H1 (cell line): ENCODE results near the gene CELA2A. TPM values are rescaled to one million over a fixed set of nuclear protein-coding genes. Genes with fewer than 3 reads are reported as not detected.

ENCODE experiments used
- CTCF ChIA-PET: fragments of 300-600 bp; sonication (Branson Sonifier 250); formaldehyde crosslinking; loops from one replicate; lab custom pipeline; 2021; ENCODE audit not compliant: partially characterized antibody; lab: Charles Lee
- POLR2A ChIA-PET: fragments of 300-600 bp; sonication (Branson Sonifier 250); formaldehyde crosslinking; loops from one replicate; lab custom pipeline; 2021; ENCODE audit warnings: inconsistent platforms; ENCODE audit not compliant: partially characterized antibody; lab: Charles Lee
- DNase-seq, 2 experiments: peaks; one replicate each; pipeline versions ENCODE4 v3.0.0 to v3.0.0-alpha.2; 2010 to 2022; ENCODE audit warnings: low spot score in 2 of 2, low read depth in 1 of 2, mixed read lengths in 1 of 2
- FAIRE-seq: peaks from 2 replicates; lab custom pipeline; 2011; peaks lifted over from hg19 to GRCh38; lab: Jason Lieb, UNC
- H2AFZ ChIP-seq: 2 replicates; pipeline ENCODE4 v1.8.1; 2012; ENCODE audit warnings: low read length, inconsistent platforms
- H2AK5ac ChIP-seq: 2 replicates; pipeline ENCODE4 v1.6.1; 2013; ENCODE audit warnings: low read depth, low read length
- H2BK120ac ChIP-seq: replicated peaks from 2 replicates; pipeline ENCODE3; 2013; ENCODE audit warnings: low read depth, low read length, inconsistent platforms
- H2BK12ac ChIP-seq: 2 replicates; pipeline ENCODE4 v1.6.1; 2013; ENCODE audit warnings: low read depth, low read length
- H2BK15ac ChIP-seq: 2 replicates; pipeline ENCODE4 v1.6.1; 2013; ENCODE audit warnings: low read length
- H2BK20ac ChIP-seq: 2 replicates; pipeline ENCODE4 v1.6.1; 2013; ENCODE audit warnings: low read length
- H2BK5ac ChIP-seq: 2 replicates; pipeline ENCODE4 v1.6.1; 2013; ENCODE audit warnings: low read depth, low read length
- H3K14ac ChIP-seq: 2 replicates; pipeline ENCODE4 v1.6.1; 2013; ENCODE audit warnings: inconsistent platforms; ENCODE audit not compliant: insufficient read length
- H3K18ac ChIP-seq: 2 replicates; pipeline ENCODE4 v1.6.1; 2013; ENCODE audit warnings: low read length; ENCODE audit errors: extremely low read depth
- H3K23ac ChIP-seq: 2 replicates; pipeline ENCODE4 v1.6.1; 2013; ENCODE audit warnings: inconsistent platforms; ENCODE audit not compliant: insufficient read length
- H3K23me2 ChIP-seq: 2 replicates; pipeline ENCODE4 v1.6.1; 2013; ENCODE audit warnings: low read depth, low read length
- H3K27ac ChIP-seq: 2 replicates; pipeline ENCODE4 v1.6.1; 2011; ENCODE audit warnings: low read depth, low read length, inconsistent platforms
- H3K27me3 ChIP-seq, 4 experiments: replicated peaks in 1 of 4; 1 replicate in 1 of 4; 2 replicates in 3 of 4; pipeline versions ENCODE4 v1.6.1 to v1.8.1; 2011 to 2013; ENCODE audit warnings: low read length in 3 of 4, mild to moderate bottlenecking in 3 of 4, inconsistent platforms in 2 of 4, mixed read lengths in 2 of 4, moderate library complexity in 1 of 4; ENCODE audit not compliant: control insufficient read depth in 3 of 4, insufficient read depth in 3 of 4; ENCODE audit errors: extremely low read depth in 1 of 4
- H3K36me3 ChIP-seq, 4 experiments: 2 replicates each; pipeline versions ENCODE4 v1.6.1 to v1.8.1; 2011 to 2013; ENCODE audit warnings: mild to moderate bottlenecking in 4 of 4, low read length in 3 of 4, moderate library complexity in 2 of 4, control low read depth in 1 of 4, inconsistent platforms in 1 of 4; ENCODE audit not compliant: insufficient read depth in 4 of 4, control insufficient read depth in 2 of 4
- H3K4ac ChIP-seq: replicated peaks from 2 replicates; pipeline ENCODE3; 2013; ENCODE audit warnings: low read length, low read depth, mixed read lengths, inconsistent platforms; ENCODE audit not compliant: insufficient read length
- H3K4me1 ChIP-seq, 4 experiments: replicated peaks in 1 of 4; 1 replicate in 1 of 4; 2 replicates in 3 of 4; pipeline versions ENCODE4 v1.6.1 to v1.8.1; 2011 to 2013; ENCODE audit warnings: low read length in 3 of 4, inconsistent platforms in 2 of 4, mixed read lengths in 1 of 4; ENCODE audit not compliant: insufficient read depth in 4 of 4, control insufficient read depth in 3 of 4
- H3K4me2 ChIP-seq, 2 experiments: 2 replicates each; pipeline versions ENCODE4 v1.6.1 to v1.8.1; 2011 to 2013; ENCODE audit warnings: low read depth in 2 of 2, low read length in 2 of 2, control low read depth in 1 of 2, inconsistent platforms in 1 of 2, mild to moderate bottlenecking in 1 of 2; ENCODE audit not compliant: insufficient read depth in 1 of 2
- H3K4me3 ChIP-seq, 4 experiments: fragments of 200-600, 300-600 bp in 1 of 4; sonication (generic), shearing (Covaris generic), sonication (Bioruptor Twin) in 1 of 4; 2 replicates each; pipeline versions ENCODE4 v1.5.1 to v1.8.1; 2011 to 2016; ENCODE audit warnings: low read length in 4 of 4, low read depth in 3 of 4, control low read depth in 2 of 4, inconsistent platforms in 2 of 4, mild to moderate bottlenecking in 2 of 4, mixed read lengths in 1 of 4, moderate library complexity in 1 of 4; ENCODE audit not compliant: insufficient read depth in 2 of 4; ENCODE audit errors: extremely low read depth in 1 of 4
- H3K56ac ChIP-seq: replicated peaks from 2 replicates; pipeline ENCODE3; 2013; ENCODE audit warnings: low read depth, mild to moderate bottlenecking, mixed read lengths, low read length, inconsistent platforms; ENCODE audit not compliant: insufficient read length
- H3K79me1 ChIP-seq: 2 replicates; pipeline ENCODE4 v1.6.1; 2013; ENCODE audit warnings: low read depth, low read length, control low read depth
- H3K79me2 ChIP-seq, 2 experiments: 2 replicates each; pipeline versions ENCODE4 v1.6.1 to v1.8.1; 2012 to 2013; ENCODE audit warnings: low read length in 2 of 2, mild to moderate bottlenecking in 2 of 2, inconsistent platforms in 1 of 2; ENCODE audit not compliant: insufficient read depth in 2 of 2, control insufficient read depth in 1 of 2
- H3K9ac ChIP-seq, 4 experiments: replicated peaks in 1 of 4; 1 replicate in 1 of 4; 2 replicates in 3 of 4; pipeline versions ENCODE4 v1.6.1 to v1.8.1; 2011 to 2013; ENCODE audit warnings: low read depth in 3 of 4, low read length in 3 of 4, control low read depth in 2 of 4, mild to moderate bottlenecking in 2 of 4, moderate library complexity in 2 of 4, inconsistent platforms in 1 of 4; ENCODE audit errors: extremely low read depth in 1 of 4
- H3K9me3 ChIP-seq, 2 experiments: 2 replicates each; pipeline versions ENCODE4 v1.6.1 to v1.8.1; 2012 to 2013; ENCODE audit warnings: mild to moderate bottlenecking in 2 of 2, moderate library complexity in 2 of 2, control low read depth in 1 of 2, inconsistent platforms in 1 of 2, low read depth in 1 of 2, low read length in 1 of 2, mixed read lengths in 1 of 2; ENCODE audit not compliant: insufficient read depth in 2 of 2
- H4K20me1 ChIP-seq, 2 experiments: replicated peaks in 1 of 2; 2 replicates each; pipeline versions ENCODE3 to v1.8.1; 2011 to 2013; ENCODE audit warnings: inconsistent platforms in 2 of 2, low read length in 2 of 2, mild to moderate bottlenecking in 1 of 2; ENCODE audit not compliant: insufficient read depth in 2 of 2, control insufficient read depth in 1 of 2
- H4K5ac ChIP-seq: 2 replicates; pipeline ENCODE4 v1.6.1; 2013; ENCODE audit warnings: low read length, low read depth, mixed read lengths, inconsistent platforms; ENCODE audit not compliant: insufficient read length
- H4K8ac ChIP-seq: 2 replicates; pipeline ENCODE4 v1.8.0; 2013; ENCODE audit warnings: mild to moderate bottlenecking, moderate library complexity, low read length, inconsistent platforms; ENCODE audit not compliant: insufficient read depth; ENCODE audit errors: extremely low read depth
- H4K91ac ChIP-seq: replicated peaks from 2 replicates; pipeline ENCODE3; 2013; ENCODE audit warnings: low read length, mixed read lengths, inconsistent platforms; ENCODE audit not compliant: insufficient read length
- CBX8 ChIP-seq: fragments of 300-800, 300-1000 bp; sonication (generic); IDR thresholded peaks from 2 replicates; pipeline ENCODE4 v1.7.1; 2016; ENCODE audit warnings: low read depth, low read length, borderline replicate concordance
- HDAC6 ChIP-seq: IDR thresholded peaks from one replicate; pipeline ENCODE4 v1.7.1; 2012; ENCODE audit warnings: low read depth, mild to moderate bottlenecking, inconsistent platforms, low read length, moderate library complexity
- NANOG ChIP-seq: IDR thresholded peaks from 2 replicates; pipeline ENCODE4 v1.6.1; 2011; ENCODE audit warnings: low read length, low read depth, mild to moderate bottlenecking, inconsistent platforms; ENCODE audit not compliant: insufficient read depth, poor library complexity, severe bottlenecking
- POLR2AphosphoS5 ChIP-seq: IDR thresholded peaks from 2 replicates; pipeline ENCODE4 v1.6.1; 2011; ENCODE audit warnings: low read depth, low read length
- RAD21 ChIP-seq, 2 experiments: IDR thresholded peaks in 1 of 2; conservative IDR thresholded peaks in 1 of 2; 2 replicates each; pipeline ENCODE4 v1.6.1; 2011; ENCODE audit warnings: low read depth in 2 of 2, low read length in 2 of 2, improper control_type of control experiment in 1 of 2, inconsistent platforms in 1 of 2, mild to moderate bottlenecking in 1 of 2, moderate library complexity in 1 of 2
- SIRT6 ChIP-seq: IDR thresholded peaks from one replicate; pipeline ENCODE4 v1.7.1; 2012; ENCODE audit warnings: low read length, inconsistent platforms
- SIX5 ChIP-seq: IDR thresholded peaks from 2 replicates; pipeline ENCODE4 v1.6.1; 2011; ENCODE audit warnings: mild to moderate bottlenecking, low read depth, low read length
- TAF7 ChIP-seq: optimal IDR thresholded peaks from 2 replicates; pipeline ENCODE3; 2011; ENCODE audit warnings: low read depth, mild to moderate bottlenecking, inconsistent platforms, low read length, moderate library complexity, borderline replicate concordance
- YY1 ChIP-seq: IDR thresholded peaks from 2 replicates; pipeline ENCODE4 v1.6.1; 2011; ENCODE audit warnings: low read depth, mild to moderate bottlenecking, low read length
- WGBS, 2 experiments: shearing (Covaris generic) in 1 of 2; methylation state at CpG; one replicate each; pipeline versions ENCODE4 v1.1.6 to v1.1.7; 2013 to 2015; ENCODE audit warnings: low lambda C conversion rate in 2 of 2, mixed read lengths in 2 of 2, inconsistent platforms in 1 of 2, low coverage in 1 of 2, missing lambda C conversion rate in 1 of 2; ENCODE audit not compliant: insufficient replicate concordance in 2 of 2, insufficient coverage in 1 of 2, insufficient read length in 1 of 2; ENCODE audit errors: extremely low coverage in 1 of 2, missing lambda C conversion rate in 1 of 2; 5-methylcytosine and 5-hydroxymethylcytosine counted together
- polyA plus RNA-seq, 7 experiments: library from polyadenylated mRNA; depleted of rRNA in 3 of 7; stranded (reverse) in 5 of 7; unstranded in 2 of 7; fragments of >200 nt in 5 of 7; fragments of 200-250 nt in 2 of 7; gene quantifications; 1 replicate in 5 of 7; 2 replicates in 1 of 7; 4 replicates in 1 of 7; pipeline versions ENCODE4 v1.2.1 to v1.2.3, GENCODE V29; 2011 to 2013; ENCODE audit warnings: missing spikeins in 2 of 7, mixed read lengths in 2 of 7
- total RNA-seq: library from RNA; stranded (reverse); fragmentation: NEBNext Ultra II Directional; extraction: Animal tissue kit (Norgen Biotek cat#: 25700); gene quantifications from 2 replicates; pipeline ENCODE4 v1.2.1, GENCODE V29; 2021

The CELA2A gene
- total and polyA plus RNA-seq, 2 of the 8 experiments (the other 6 are each of a cell fraction or from before 2014, with no cell fraction given) = not detected

GRCh38 chr1:15460708-15461095 is 4.2 kb downstream of the CELA2A start:
- H3K4me3 ChIP-seq = no peak overlapping the region
- H4K8ac ChIP-seq = no peak overlapping the region
- no peak overlapping the region for H2BK120ac ChIP-seq
- no peak overlapping the region for H3K27ac ChIP-seq
- no peak overlapping the region for H2BK20ac ChIP-seq
- H3K18ac ChIP-seq = no peak overlapping the region
- no peak overlapping the region for H2BK15ac ChIP-seq
- CTCF ChIA-PET = no interaction called here
- peaks cover 0 to 1% of the 10 kb centered on the region in 2 experiments for H4K20me1 ChIP-seq
- H3K79me2 ChIP-seq = no peaks in the 10 kb centered on the region
- 93% methylated on average over 9 of the region's 9 CpGs; no CpG with 5 or more reads in 1 of the 2 experiments for WGBS, 2 experiments
- H3K4ac ChIP-seq = no peak overlapping the region
- no peak overlapping the region for H3K4me2 ChIP-seq
- H3K56ac ChIP-seq = no peak overlapping the region
- H3K9ac ChIP-seq = no peak overlapping the region
- H3K79me1 ChIP-seq = no peaks in the 10 kb centered on the region
- no peak overlapping the region for H2AK5ac ChIP-seq
- no peak overlapping the region for H4K91ac ChIP-seq
- H2AFZ ChIP-seq = no peak overlapping the region
- H3K23me2 ChIP-seq = no peaks in the 10 kb centered on the region
- H3K14ac ChIP-seq = no peak overlapping the region
- TF ChIP-seq NANOG = no peak
- TF ChIP-seq YY1 = no peak
- TF ChIP-seq CBX8 = no peak
- no peak for TF ChIP-seq TAF7
- TF ChIP-seq RAD21 (IDR thresholded peaks at IDR 0.05 in 1 of 2, conservative IDR thresholded peaks at IDR 0.05 in 1 of 2; ENCODE audit: low read depth in 2 of 2, low read length in 2 of 2) = no peak
- TF ChIP-seq HDAC6 = no peak
- no peak for TF ChIP-seq SIRT6
- TF ChIP-seq SIX5 = no peak
- TF ChIP-seq POLR2AphosphoS5 = no peak
- TF ChIP-seq, all 59 proteins: peak for 0
- H3K9me3 ChIP-seq = no peaks in the 10 kb centered on the region
- no peak for FAIRE-seq
- no peak overlapping the region for H4K5ac ChIP-seq
- POLR2A ChIA-PET = interaction anchor here (0.6 kb wide), 1 partner anchor 38 kb away, joined by 3 read pairs; no protein-coding TSS in a partner anchor
- H2BK12ac ChIP-seq = no peak overlapping the region
- DNase-seq = no peak
- no peak overlapping the region for H3K23ac ChIP-seq
- H3K4me1 ChIP-seq = no peaks in the 10 kb centered on the region
- H3K36me3 ChIP-seq = no peaks in the 10 kb centered on the region
- H3K27me3 ChIP-seq = no peaks in the 10 kb centered on the region
- no peak overlapping the region for H2BK5ac ChIP-seq
